Urinary bladder (tissue), 4 donors: ENCODE measurements around the gene COL8A2. TPM values are rescaled to one million over a fixed set of nuclear protein-coding genes. Genes with fewer than 3 reads are reported as not detected.
A peak's percentile ranks its signal among the peaks of the same experiment; 100 is the strongest.

Experiments
- DNase-seq: peaks from one replicate; pipeline ENCODE4 v3.0.0-alpha.2; 2015; ENCODE audit errors: extremely low spot score
- H3K27ac ChIP-seq: one replicate; pipeline ENCODE4 v1.5.1; 2013; ENCODE audit warnings: low read depth, mild to moderate bottlenecking, moderate library complexity
- H3K36me3 ChIP-seq: one replicate; pipeline ENCODE4 v1.6.1; 2013; ENCODE audit warnings: mild to moderate bottlenecking, moderate library complexity; ENCODE audit not compliant: insufficient read depth
- H3K4me1 ChIP-seq: one replicate; pipeline ENCODE4 v1.6.1; 2013; ENCODE audit warnings: mild to moderate bottlenecking, moderate library complexity; ENCODE audit not compliant: insufficient read depth
- H3K4me3 ChIP-seq: one replicate; pipeline ENCODE4 v1.5.1; 2013; ENCODE audit warnings: low read depth, low read length
- WGBS: extraction: QIAGEN DNeasy Blood & Tissue Kit; methylation state at CpG from one replicate; pipeline ENCODE4 v1.1.7; 2013; 5-methylcytosine and 5-hydroxymethylcytosine counted together
- polyA plus RNA-seq: library from polyadenylated mRNA; stranded (reverse); fragments of 200-250 nt; gene quantifications from one replicate; pipeline ENCODE4 v1.2.3, GENCODE V29; 2013
- total RNA-seq: library from RNA; depleted of rRNA; stranded (reverse); fragments of >200 nt; gene quantifications from one replicate; pipeline ENCODE4 v1.2.3, GENCODE V29; 2014
- donor health status: healthy with polysubstance abuse.
- donor health status: healthy.

Gene COL8A2
- total and polyA plus RNA-seq, 2 donors: 11.7 to 21.9 TPM

DNA sequence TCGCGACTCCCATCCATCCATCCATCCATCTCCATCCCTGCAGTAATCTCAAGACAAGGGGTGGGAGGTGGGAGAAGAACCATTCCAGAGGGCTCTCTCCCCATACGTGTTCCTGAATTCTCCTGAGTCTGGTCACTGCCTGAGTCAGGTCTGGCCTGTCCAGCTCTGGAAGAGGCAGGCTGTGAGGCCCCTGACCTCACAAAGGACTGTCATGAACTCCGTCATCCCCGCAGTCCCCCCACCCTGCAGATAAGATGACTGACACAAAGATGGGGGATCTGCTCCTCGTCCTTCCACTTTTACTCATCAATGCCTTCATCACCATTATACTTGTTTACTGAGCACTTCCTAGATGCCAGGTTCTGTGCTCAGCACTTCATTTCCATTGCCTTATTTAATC is 29.3 kb upstream of the COL8A2 start:
- Histone ChIP-seq H3K27ac (no peak overlapping the region), H3K36me3 (no peaks in the 10 kb centered on the region), H3K4me1 (no peaks in the 10 kb centered on the region), H3K4me3 (no peak overlapping the region)
- 92% methylated on average over 6 of the region's 6 CpGs for WGBS
- DNase-seq: no peak

DNA sequence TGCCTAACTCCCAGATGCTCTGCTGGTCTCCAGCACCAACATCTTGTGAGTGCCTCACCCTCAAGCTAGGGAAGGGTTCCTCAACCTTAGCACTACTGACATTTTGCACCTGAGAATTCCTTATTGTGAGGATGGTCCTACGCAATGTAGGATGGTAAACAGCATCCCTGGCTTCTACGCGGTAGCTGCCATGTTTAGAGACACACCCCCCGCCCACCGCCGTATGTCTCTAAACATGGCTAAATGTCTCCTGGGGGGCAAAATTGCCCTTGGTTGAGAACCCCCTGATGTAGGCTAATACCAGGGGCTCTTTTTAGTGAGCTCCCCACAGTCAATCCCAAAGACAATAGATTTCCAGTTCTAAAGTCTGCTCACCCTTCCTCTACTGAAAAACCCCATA is 28.5 kb upstream of the COL8A2 start:
- no peak for DNase-seq
- no peaks in the 10 kb centered on the region for H3K36me3 ChIP-seq
- 96% methylated on average over 6 of the region's 6 CpGs for WGBS
- no peak overlapping the region for H3K27ac ChIP-seq
- H3K4me3 ChIP-seq: no peak overlapping the region
- no peaks in the 10 kb centered on the region for H3K4me1 ChIP-seq

DNA sequence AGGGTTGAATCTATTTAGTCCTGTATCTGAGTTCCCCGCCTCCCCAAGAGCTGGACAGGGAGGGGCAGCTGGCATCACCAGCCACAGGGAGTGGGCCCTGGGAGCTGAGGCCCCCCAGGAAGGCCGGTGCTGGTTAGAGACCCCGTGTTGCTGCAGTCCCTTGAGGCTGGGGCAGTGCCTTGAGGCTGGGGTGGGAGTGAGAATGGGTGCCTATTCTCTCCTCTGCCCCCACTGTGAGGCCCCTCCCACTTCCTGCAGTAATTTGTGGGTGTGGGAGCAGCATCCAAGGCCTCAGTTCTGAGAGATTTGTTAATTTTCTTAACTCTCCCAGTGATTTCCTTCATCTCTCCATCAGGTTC is 26.8 kb upstream of the COL8A2 start:
- 54% methylated on average over 3 of the region's 3 CpGs for WGBS
- Histone ChIP-seq H3K4me1 (no peaks in the 10 kb centered on the region), H3K27ac (peak overlapping the region; percentile 19), H3K36me3 (no peaks in the 10 kb centered on the region), H3K4me3 (no peak overlapping the region)
- no peak for DNase-seq

DNA sequence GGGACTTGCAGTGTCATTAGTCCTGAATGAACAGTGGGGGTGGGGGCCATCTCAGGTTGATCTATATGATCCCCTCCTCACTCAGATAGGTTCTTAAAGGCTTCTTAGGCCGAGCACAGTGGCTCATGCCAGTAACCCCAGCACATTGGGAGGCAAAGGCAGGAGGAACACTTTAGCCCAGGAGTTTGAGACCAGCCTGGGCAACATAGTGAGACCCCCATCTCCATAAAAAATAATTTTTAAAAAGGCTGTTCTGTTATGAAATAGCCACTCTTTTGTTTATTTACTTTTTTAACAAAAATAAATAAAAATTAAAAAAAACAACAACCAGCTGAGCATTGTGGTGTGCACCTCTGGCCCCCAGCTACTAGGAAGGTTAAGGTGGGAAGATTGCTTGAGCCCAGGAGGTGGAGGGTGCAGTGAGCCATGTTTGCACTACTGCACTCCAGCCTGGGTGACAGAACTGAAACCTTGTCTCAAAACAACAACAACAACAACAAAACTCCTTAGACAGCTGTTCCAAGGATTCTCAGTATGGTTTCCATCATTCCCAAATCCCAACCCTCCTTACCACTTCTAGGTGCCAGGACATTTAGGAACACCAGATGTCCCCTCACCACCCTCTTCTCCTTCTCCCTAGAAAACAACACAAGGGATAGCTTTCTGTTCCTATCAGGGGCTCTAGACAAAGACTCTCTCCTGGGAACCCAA is 26.3 kb upstream of the COL8A2 start:
- Histone ChIP-seq H3K4me1 (no peaks in the 10 kb centered on the region), H3K4me3 (no peak overlapping the region), H3K36me3 (no peaks in the 10 kb centered on the region), H3K27ac (peak overlapping the region; percentile 90)
- WGBS: 19% methylated on average over 1 of the region's 1 CpG
- DNase-seq: no peak

DNA sequence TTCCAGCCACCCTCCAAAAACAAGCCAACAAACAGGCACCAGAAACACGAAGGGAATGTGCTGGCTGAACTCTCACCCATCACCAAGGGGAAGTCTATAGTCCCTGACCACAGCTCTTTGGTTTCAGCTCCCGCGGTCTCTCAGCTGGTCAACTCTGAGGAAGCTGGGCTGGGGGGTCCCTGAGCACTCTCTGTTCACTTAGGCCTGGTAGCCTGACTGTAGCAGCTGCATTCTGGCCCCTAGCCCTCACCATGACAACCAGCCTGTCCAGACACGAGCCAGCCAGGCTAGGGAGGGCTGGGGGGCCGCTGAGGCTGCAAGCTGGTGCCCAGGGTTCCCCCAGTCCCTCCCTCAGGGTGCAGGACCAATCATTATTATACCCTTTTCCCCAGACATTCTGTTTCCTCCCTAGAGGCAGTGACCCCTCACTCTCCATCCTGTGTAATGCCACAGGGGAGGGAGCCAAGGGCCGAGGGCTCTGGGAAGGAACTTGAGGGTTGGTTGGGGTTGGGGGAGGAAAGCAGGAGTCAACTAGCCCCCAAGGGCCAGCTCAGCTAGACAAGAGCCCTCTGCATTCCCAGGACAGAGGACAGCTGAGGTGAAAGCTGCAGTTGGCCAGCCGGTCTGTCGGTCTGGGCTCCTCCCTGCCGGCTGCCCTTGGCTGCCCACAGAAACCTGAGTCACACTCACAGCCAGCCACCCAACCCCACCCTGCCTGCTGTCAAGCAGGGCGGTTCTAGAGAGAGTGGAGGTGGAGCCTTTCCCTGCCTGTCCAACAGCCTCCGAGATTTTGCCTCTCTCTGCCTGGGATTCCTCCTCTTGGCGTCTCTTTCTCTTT is 25.5 kb upstream of the COL8A2 start:
- WGBS: 6% methylated on average over 12 of the region's 12 CpGs
- Histone ChIP-seq H3K4me3 (no peak overlapping the region), H3K36me3 (no peaks in the 10 kb centered on the region), H3K27ac (peak overlapping the region; percentile 90), H3K4me1 (no peaks in the 10 kb centered on the region)
- DNase-seq: peak; percentile 57

DNA sequence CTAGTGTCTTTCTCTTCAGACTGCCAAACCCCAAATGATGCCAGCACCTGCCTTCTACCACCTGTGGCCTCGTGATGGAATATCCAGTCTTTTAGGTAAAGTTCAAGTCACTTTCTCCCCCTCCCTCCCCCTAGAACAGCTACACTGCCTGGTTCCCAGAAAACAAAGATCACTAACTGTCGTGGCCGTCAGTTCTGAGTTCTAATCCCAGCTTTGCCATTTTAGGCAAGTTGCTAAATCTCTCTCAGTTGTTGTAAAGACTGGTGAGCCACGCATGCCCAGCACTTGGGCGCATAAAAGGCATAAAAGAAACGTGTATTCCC is 24.9 kb upstream of the COL8A2 start:
- Histone ChIP-seq H3K4me1 (no peaks in the 10 kb centered on the region), H3K27ac (peak overlapping the region; percentile 90), H3K36me3 (no peaks in the 10 kb centered on the region), H3K4me3 (no peak overlapping the region)
- WGBS: 21% methylated on average over 6 of the region's 6 CpGs
- DNase-seq: no peak

DNA sequence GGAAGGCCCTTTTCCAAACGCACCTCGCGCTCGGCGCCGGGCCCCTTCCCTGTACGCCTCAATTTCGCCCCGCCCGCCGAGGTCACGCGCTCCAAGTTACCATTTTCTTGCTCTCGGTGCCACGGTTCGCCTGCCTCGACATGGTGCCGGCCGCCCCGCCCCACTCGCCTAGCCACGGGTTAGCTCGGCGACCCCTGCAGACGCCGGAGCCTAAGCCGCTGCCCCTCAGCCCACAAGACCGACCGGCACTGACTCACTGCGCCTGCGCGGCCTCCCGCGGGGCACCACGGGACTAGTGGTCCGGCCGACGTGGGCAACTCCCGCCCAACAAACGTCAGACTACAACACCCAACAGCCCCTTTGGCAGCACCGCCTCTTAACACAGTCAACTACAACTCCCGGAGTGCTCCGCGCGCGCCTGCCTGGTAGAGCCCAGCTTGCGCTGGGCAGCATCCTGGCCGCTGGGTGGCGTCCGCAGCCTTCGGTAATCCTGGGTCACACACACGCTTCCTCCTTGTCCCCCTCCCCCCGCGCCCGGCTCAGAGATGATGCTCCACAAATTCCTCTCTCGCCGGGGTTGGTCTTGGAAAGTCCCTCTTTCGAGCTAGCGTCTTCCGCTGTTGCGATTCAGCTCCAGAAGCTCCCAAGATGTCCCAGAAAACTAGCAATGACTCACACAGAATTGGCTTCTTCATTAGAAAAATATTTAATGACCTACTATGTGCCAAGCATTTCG is 24.4 kb upstream of the COL8A2 start, which contains the start of gene TRAPPC3:
Gene TRAPPC3, minus strand, starts transcription at position 250 of the 736 bp plus-strand sequence. Its CDS starts 108 bp downstream, at position 142.
- no peaks in the 10 kb centered on the region for H3K36me3 ChIP-seq
- WGBS: under 1% methylated on average over 62 of the region's 62 CpGs
- H3K4me3 ChIP-seq: peak within 1 kb of the TSS; percentile 62
- peak; percentile 98 for DNase-seq
- H3K4me1 ChIP-seq: no peaks in the 10 kb centered on the region
- peak within 1 kb of the TSS; percentile 96 for H3K27ac ChIP-seq

DNA sequence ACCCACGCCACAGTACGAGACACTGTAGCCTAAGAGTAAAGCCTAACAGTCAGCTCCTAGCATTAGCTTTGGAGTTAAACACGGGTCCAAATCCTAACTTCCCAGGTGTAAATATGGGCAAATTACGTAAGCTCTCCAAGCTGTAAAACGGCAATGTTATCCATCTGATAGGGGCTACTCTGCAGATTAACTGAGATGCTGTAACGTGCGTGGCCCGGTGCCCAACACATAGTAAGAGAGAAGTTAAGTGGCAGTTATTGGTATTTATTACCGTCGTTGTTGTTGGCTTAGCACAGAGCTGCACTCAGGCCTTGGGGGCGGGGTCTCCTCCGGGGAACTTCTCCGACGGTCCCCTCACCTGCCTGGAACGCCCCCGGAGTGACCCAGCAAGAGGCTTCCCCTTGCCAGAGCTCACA is 23.8 kb upstream of the COL8A2 start:
- Histone ChIP-seq H3K4me1 (no peaks in the 10 kb centered on the region), H3K36me3 (no peaks in the 10 kb centered on the region), H3K4me3 (peak overlapping the region; percentile 62), H3K27ac (peak overlapping the region; percentile 96)
- WGBS: 2% methylated on average over 16 of the region's 16 CpGs
- DNase-seq: no peak

DNA sequence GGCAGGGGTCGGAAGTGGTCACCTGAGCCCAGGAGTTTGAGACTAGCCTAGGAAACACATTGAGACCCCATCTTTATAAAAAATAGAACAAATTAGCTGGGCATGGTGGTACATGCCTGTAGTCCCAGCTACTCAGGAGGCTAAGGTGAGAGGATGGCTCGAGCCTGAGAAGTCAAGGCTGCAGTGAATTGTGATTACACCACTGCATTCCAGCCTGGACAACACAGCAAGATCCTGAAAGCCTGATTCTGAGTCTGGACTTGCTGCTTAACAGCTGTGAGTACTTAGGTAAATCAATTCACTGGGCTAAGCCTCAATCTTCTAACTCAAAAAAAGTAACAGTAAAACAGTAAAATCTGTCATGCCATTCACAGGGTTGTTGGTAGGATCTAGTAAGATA is 19.4 kb upstream of the COL8A2 start:
- 83% methylated on average over 2 of the region's 2 CpGs for WGBS
- H3K4me1 ChIP-seq: peaks cover under 1% of the 10 kb centered on the region
- H3K4me3 ChIP-seq: no peak overlapping the region
- H3K27ac ChIP-seq: no peak overlapping the region
- H3K36me3 ChIP-seq: no peaks in the 10 kb centered on the region
- no peak for DNase-seq

DNA sequence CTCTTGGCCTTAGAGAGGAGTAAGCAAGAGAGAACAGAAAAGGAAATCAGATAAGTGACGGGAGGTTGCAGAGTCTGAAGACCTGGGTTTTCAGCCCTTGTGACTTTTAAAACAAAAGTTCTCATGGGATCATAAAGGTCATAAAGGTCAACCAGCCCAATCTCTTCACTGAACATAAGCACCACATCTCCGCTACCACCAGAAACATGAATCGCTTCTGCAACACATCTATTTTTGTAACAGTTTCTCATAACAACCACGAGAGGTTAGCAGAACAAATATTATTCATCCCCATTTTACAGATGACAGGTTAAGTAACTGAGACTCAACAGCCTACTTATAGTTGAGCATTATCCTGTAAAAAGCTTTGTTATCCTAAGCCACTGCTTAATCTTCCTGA is 18.4 kb upstream of the COL8A2 start:
- Histone ChIP-seq H3K4me3 (no peak overlapping the region), H3K4me1 (peaks cover 1% of the 10 kb centered on the region), H3K36me3 (no peaks in the 10 kb centered on the region), H3K27ac (no peak overlapping the region)
- WGBS: 89% methylated on average over 4 of the region's 4 CpGs
- DNase-seq: no peak

DNA sequence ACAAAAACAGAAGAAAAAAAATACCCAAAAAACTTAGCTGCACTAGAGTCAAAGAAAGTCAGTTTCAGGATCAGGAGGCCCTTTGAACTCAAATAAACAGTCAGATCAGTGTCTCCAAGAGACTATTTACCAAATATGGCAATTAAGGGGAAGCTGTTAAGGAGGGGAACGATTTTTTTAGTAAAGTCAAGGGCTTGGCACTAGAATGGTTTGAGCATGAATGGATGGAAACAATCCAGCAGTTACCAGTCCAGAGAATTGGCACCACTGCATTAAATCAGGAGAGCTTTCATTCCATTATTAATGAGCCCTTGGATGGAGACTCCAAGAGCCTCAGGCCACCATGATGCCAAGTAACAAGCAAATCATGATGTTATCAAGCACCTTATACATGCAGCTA is 17.1 kb upstream of the COL8A2 start:
- DNase-seq: no peak
- no peaks in the 10 kb centered on the region for H3K36me3 ChIP-seq
- no peak overlapping the region for H3K27ac ChIP-seq
- 30% methylated on average over 1 of the region's 1 CpG for WGBS
- H3K4me1 ChIP-seq: peaks cover 1% of the 10 kb centered on the region
- H3K4me3 ChIP-seq: no peak overlapping the region

DNA sequence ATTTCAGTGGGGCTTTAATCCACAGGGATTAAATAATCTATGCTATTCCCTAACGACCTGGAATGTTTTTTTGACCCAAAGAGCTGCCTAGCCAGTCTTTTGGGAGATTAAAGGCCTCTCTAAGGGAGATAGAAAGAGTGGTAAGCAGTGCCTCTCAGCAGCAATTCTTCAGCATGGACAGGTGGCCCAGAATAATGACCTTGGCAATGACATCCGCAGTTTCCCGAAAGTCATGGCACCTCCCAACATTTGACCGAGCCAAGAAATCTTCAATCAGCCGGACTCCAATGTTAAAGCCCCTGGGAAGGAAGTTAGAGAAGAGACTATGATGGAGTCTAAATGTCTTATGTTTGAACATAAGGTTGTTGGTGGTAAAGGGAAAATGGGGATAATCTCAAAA is 14.5 kb upstream of the COL8A2 start:
- Histone ChIP-seq H3K27ac (no peak overlapping the region), H3K4me3 (no peak overlapping the region), H3K36me3 (no peaks in the 10 kb centered on the region), H3K4me1 (peaks cover 1% of the 10 kb centered on the region)
- WGBS: 78% methylated on average over 5 of the region's 5 CpGs
- DNase-seq: no peak

DNA sequence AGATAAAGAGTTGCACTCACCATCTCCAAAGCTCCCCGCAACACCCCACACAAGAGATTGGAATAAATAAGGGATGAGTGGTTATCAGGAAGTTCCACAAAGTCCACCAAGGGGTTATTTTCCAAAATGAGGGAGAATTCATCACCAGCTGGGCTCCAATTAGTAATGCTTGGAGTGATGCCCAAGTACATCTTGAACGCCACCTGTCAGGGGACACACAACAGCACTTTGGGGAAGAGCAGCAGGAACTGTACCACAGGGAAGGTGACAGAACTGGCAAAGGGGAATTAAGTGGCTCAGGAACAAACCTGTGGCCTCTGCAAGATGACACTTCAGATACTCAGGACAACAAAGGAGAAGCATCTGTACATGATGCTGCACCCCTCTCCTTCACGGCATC is 12.8 kb upstream of the COL8A2 start:
- no peak for DNase-seq
- H3K4me1 ChIP-seq: peaks cover 1% of the 10 kb centered on the region
- no peak overlapping the region for H3K27ac ChIP-seq
- 82% methylated on average over 3 of the region's 3 CpGs for WGBS
- H3K4me3 ChIP-seq: no peak overlapping the region
- H3K36me3 ChIP-seq: no peaks in the 10 kb centered on the region

DNA sequence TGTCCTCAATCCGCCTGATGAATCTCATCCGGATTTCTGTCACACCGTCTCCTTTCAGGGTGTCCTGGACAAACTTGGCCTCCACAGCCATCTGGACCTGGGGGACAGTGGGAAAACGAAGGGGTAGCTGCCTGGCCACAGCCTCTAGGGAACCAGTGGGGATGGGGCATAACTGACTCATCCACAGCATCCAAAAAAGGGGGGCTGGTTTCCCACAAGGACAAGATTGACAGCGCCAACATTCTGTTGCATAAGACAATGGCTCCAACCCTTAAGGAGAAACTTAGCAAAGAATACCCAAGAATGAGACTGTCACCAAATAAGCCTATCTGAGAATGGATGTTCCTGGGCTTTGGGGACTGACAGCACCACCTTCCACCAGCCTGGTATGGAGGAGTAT is 12.2 kb upstream of the COL8A2 start:
- Histone ChIP-seq H3K4me1 (peaks cover 1% of the 10 kb centered on the region), H3K4me3 (no peak overlapping the region), H3K36me3 (no peaks in the 10 kb centered on the region), H3K27ac (no peak overlapping the region)
- WGBS: 72% methylated on average over 5 of the region's 5 CpGs
- no peak for DNase-seq
